Urinary bladder (tissue), 4 donors: ENCODE data around the gene ZNF681. TPM values are rescaled to one million over a fixed set of nuclear protein-coding genes. Genes with fewer than 3 reads are reported as not detected.
A peak's percentile ranks its signal among the peaks of the same experiment; 100 is the strongest.

Source experiments
- DNase-seq: peaks from one replicate; pipeline ENCODE4 v3.0.0-alpha.2; 2015; ENCODE audit errors: extremely low spot score
- H3K27ac ChIP-seq: one replicate; pipeline ENCODE4 v1.5.1; 2013; ENCODE audit warnings: low read depth, mild to moderate bottlenecking, moderate library complexity
- H3K36me3 ChIP-seq: one replicate; pipeline ENCODE4 v1.6.1; 2013; ENCODE audit warnings: mild to moderate bottlenecking, moderate library complexity; ENCODE audit not compliant: insufficient read depth
- H3K4me1 ChIP-seq: one replicate; pipeline ENCODE4 v1.6.1; 2013; ENCODE audit warnings: mild to moderate bottlenecking, moderate library complexity; ENCODE audit not compliant: insufficient read depth
- H3K4me3 ChIP-seq: one replicate; pipeline ENCODE4 v1.5.1; 2013; ENCODE audit warnings: low read depth, low read length
- WGBS: extraction: QIAGEN DNeasy Blood & Tissue Kit; methylation state at CpG from one replicate; pipeline ENCODE4 v1.1.7; 2013; 5-methylcytosine and 5-hydroxymethylcytosine counted together
- polyA plus RNA-seq: library from polyadenylated mRNA; stranded (reverse); fragments of 200-250 nt; gene quantifications from one replicate; pipeline ENCODE4 v1.2.3, GENCODE V29; 2013
- total RNA-seq: library from RNA; depleted of rRNA; stranded (reverse); fragments of >200 nt; gene quantifications from one replicate; pipeline ENCODE4 v1.2.3, GENCODE V29; 2014
- donor health status: healthy with polysubstance abuse.
- donor health status: healthy.

Gene ZNF681
- total RNA-seq (9.7 TPM), polyA plus RNA-seq (0.75 TPM)

DNA sequence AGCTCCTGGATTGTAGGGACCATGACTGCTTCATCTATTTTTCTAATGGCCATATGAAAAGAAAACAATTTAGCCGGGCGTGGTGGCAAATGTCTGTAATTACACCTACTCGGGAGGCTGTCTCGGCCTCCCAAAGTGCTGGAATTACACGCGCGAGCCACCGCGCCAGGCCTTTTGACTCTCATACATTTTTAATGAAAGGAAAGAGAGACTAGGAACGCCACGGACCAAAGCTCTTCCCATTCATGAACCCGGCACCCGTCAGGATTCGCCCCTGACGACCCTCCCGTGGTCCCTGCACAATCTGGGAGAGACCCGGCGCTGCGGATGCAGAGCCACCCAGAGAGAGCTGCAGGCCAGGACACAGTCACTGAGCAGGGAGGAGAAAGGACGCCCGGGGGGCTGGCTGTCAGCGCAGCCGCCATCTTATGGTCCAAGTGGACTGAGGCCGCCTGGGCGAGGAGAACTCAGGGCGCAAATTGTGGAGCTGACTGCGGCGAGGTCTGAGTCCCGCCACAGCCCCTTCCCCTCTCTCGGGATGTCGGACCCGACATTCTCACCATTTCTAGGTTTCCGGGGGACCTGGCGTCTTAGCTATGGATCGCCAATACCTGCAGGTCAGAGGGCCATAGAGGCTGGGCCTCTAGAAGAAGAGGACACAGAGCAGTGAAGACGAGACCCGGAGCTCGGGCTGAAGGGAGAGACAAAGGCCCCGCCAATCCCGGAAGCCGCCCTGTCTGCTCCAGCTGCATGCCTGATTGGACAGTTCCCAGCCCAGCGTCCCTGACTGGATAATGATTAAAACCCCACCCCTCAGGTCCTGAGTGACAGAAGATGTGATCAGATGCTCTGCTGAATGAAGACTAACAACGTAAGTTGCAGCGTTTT is at the start of gene ZNF681:
ZNF681 (minus strand) TSS at position 705 of the 888 bp plus-strand sequence; CDS start at position 563, 142 bp downstream.
- under 1% methylated on average over 44 of the region's 44 CpGs for WGBS
- peak within 1 kb of the TSS; percentile 40 for H3K27ac ChIP-seq

DNA sequence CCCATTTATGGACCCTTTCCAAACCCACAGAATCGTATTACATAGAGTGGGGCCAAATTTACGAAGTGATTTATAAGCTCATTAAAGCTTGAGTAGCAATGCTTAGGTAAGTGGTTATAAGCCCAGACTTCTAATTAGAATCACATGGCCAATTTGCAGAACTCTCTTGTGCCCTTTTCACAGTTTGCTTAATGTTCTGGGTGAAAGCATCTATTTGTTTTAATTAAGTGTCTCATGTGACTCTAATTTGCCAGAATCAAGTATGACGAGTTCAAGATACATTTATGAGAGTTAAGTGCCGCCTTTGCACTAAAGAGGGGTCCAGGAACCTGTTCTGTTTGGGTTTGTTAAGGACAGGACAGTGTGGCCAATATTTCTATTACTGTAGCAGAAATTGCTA is 46.0 kb upstream of the ZNF681 start:
- 52% methylated on average over 4 of the region's 4 CpGs for WGBS
- Histone ChIP-seq H3K36me3 (no peaks in the 10 kb centered on the region), H3K4me1 (no peaks in the 10 kb centered on the region), H3K27ac (no peak overlapping the region), H3K4me3 (no peak overlapping the region)
- DNase-seq = no peak

More for the DNA sequence above, at the start of gene ZNF681:
- Histone ChIP-seq H3K4me1 (no peaks in the 10 kb centered on the region), H3K4me3 (peak within 1 kb of the TSS; percentile 50), H3K36me3 (no peaks in the 10 kb centered on the region)
- peak; percentile 85 for DNase-seq

DNA sequence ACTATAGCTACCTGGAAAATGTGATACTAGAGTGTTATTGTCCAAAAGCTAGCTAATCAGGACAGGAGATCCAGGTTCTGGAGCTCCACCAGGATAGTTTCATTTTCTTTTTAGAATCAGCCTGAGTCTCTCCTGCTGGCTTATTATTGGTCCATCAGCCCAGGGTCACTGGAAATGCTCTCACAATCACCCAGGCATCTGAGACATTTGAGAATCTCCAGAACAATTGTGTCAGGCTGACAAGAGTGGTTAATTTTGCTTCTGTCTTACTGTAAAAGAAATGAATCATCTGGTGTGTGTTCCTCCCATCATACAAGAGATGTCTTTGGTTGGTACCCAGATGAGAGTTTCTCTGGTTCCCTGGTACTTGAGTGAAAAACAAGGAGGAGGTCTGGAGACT is 43.6 kb upstream of the ZNF681 start:
- DNase-seq = no peak
- H3K4me1 ChIP-seq = no peaks in the 10 kb centered on the region
- H3K4me3 ChIP-seq = no peak overlapping the region
- H3K36me3 ChIP-seq = no peaks in the 10 kb centered on the region
- no peak overlapping the region for H3K27ac ChIP-seq

DNA sequence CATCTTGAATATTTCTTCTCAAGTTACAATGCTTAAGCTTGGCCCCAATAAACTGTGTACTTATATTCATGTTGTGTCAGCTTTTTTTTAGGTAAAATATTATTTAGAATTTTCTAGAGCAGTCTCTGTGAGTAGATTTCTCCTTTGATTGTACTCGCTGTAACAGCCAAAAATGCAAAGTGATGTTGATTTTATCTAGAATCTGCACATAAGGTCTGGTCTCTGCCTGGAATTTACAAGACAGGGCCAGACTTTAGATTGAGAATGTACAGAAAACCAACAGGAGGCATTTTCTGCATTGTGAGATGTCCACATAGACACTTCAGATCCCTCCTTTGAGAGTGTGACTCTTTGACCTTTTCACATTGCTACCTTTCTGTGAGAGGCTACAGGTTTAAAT is 43.1 kb upstream of the ZNF681 start:
- H3K36me3 ChIP-seq = no peaks in the 10 kb centered on the region
- H3K4me3 ChIP-seq = no peak overlapping the region
- no peak for DNase-seq
- H3K4me1 ChIP-seq = no peaks in the 10 kb centered on the region
- H3K27ac ChIP-seq = no peak overlapping the region
- whole genome bisulfite sequencing = 59% methylated on average over 1 of the region's 1 CpG

DNA sequence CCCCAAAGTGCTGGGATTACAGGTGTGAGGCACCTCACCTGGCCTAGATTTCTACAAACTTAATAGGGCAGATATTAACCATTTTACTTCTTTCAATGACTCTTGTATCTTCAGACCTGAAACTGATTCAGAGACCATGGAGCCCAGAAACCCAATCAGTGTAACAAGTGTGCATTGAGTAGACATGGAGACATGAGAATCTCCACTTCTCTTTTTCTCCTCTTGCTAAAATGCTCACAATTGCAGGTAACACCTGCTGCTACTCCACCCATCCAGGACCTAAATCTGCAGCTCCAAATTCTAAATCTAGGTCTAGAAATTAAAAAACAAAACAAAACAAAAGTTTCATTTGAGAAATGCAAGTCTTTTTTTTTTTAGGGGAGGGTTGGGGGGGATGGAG is 42.2 kb upstream of the ZNF681 start:
- DNase-seq = no peak
- H3K36me3 ChIP-seq = no peaks in the 10 kb centered on the region
- H3K4me3 ChIP-seq = no peak overlapping the region

DNA sequence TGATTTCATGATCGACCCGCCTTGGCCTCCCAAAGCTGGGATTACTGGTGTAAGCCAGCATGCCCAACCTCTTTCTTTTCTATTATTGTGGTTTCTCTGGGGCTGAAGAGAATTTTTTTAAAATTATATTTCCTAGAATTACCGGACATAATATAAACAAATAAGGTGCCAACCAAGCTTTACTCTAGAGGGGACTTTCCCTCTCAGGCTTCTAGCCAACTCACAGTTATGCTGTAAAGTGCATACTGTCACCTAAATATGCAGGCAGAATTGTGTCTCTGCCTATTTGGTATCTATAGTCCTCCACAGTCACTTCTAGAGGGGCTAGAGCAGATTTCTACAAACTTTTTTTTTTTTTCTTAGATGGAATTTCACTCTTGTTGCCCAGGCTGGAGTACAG is 41.6 kb upstream of the ZNF681 start:
- WGBS = 68% methylated on average over 3 of the region's 3 CpGs
- Histone ChIP-seq H3K4me3 (no peak overlapping the region), H3K27ac (no peak overlapping the region), H3K4me1 (no peaks in the 10 kb centered on the region), H3K36me3 (no peaks in the 10 kb centered on the region)
- DNase-seq = no peak

More for the DNA sequence above, 42.2 kb upstream of the ZNF681 start:
- no peak overlapping the region for H3K27ac ChIP-seq
- no peaks in the 10 kb centered on the region for H3K4me1 ChIP-seq

DNA sequence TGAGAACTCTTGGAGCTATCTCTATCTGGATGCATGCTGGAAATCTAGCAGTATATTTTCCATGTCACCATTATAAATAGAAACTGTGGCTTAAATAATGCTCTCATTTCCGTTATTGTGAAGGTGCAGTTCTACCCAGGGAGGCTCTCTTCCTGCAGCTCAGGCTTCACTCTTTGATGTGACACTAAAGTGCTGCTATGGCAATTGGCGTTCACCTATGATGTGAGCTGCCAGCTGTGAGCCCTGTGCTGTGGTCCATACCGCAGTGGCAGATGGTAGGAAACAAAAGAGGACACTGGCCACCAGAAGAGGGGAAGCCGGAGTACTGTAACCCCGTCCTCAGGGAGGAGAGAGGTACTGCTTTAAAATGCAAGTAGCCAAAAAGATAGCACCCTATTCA is 40.6 kb upstream of the ZNF681 start:
- H3K4me1 ChIP-seq = no peaks in the 10 kb centered on the region
- no peak for DNase-seq
- no peak overlapping the region for H3K27ac ChIP-seq
- WGBS = 50% methylated on average over 3 of the region's 5 CpGs
- H3K4me3 ChIP-seq = no peak overlapping the region
- H3K36me3 ChIP-seq = no peaks in the 10 kb centered on the region

DNA sequence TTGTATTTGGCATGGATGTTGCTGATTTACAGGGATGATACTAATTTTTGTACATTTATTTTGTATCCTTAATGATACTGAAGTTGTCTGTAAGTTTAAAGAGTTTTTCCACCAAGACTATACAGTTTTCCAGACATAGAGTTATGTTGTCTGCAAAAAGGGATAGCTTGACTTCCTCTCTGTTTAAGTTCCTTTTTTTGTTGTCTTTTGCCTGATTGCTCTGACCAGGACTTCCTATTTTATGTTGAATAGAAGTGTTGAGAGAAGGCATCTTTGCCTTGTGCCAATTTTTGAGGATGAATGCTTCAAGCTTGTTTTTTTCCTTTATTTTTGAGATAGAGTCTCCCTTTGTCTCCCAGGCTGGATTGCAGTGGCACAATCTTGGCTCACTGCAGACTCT is 36.8 kb upstream of the ZNF681 start:
- DNase-seq = no peak
- Histone ChIP-seq H3K36me3 (no peaks in the 10 kb centered on the region), H3K27ac (no peak overlapping the region), H3K4me1 (no peaks in the 10 kb centered on the region), H3K4me3 (no peak overlapping the region)

DNA sequence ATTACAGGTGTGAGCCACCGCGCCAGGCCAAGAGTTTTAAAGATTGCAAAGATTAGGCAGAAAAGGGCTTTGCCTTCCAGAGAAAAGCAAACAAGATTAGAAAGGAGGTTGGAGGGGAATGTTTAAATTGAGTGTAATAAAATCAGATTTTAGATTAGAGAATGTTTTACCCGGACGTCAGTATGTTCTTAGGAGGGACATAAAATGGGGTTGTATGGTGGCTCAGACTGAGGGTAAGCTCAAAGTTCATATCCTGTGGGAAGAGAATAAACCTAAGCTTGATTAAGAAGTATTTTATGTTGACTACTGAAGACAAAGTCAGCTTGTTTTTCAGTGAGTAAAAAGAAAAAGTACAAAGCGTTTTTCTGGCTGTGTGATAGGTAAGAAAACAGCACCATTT is 34.1 kb upstream of the ZNF681 start:
- H3K4me3 ChIP-seq = no peak overlapping the region
- whole genome bisulfite sequencing = 73% methylated on average over 5 of the region's 5 CpGs
- no peaks in the 10 kb centered on the region for H3K36me3 ChIP-seq
- H3K27ac ChIP-seq = no peak overlapping the region
- no peaks in the 10 kb centered on the region for H3K4me1 ChIP-seq
- no peak for DNase-seq

DNA sequence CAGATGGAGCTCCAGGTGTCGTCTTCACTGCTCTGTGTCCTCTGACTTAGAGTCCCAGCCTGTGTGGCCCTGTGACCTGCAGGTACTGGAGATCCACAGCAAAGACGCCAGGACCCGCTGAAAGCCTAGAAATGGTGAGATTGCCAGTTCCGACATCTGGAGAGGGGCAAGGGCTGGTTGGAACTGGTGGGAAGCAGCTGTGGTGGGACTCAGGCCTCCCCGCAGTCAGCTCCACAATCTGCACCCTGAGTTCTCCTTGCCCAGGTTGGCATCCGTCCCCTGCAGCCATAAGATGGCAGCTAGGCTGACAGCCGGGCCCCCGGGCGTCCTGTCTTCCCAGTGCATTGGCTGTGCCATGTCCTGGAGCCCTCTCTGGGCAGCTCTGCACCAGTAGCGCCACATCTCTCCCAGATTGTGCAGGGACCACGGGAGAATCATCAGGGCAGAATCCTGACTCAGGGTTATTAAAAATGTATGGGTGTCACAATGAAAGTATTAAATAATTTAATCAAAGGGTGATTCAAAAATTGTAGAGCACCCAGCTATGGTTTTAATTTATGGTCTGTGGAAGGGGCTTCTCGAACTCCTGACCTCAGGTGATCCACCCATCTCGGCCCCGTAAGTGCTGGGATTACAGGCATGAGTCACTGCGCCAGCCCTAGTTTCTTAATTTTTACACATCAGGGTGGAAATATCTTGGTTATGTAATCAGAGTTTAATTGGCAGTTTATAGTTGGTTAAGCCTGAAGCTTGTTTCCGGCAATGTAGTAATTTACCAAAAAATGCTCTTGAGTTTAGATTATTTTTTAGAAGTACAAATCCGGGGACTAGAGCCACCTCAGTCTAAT is 32.2 kb upstream of the ZNF681 start:
- no peak for DNase-seq
- H3K27ac ChIP-seq = no peak overlapping the region
- H3K36me3 ChIP-seq = no peaks in the 10 kb centered on the region
- H3K4me3 ChIP-seq = no peak overlapping the region
- 81% methylated on average over 17 of the region's 17 CpGs for WGBS
- H3K4me1 ChIP-seq = no peaks in the 10 kb centered on the region

DNA sequence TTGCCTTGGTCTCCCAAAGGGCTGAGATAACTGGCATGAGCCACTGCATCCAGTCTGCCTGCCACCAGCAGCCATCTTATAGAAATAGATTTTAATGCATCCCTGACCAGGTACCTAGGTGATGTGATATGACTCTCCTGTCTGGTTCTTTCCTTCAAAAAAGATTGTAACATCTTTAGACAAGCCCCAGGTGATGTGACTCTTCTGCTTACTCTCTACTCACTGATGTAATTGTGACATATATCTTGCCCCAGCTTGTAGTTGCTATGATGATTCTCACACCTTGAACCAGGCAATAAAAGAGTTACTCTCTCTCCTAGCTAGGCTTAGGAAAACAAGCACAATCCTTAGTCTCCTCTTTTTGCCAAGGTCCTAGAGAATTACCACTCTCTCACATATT is 30.6 kb upstream of the ZNF681 start:
- Histone ChIP-seq H3K27ac (no peak overlapping the region), H3K4me1 (no peaks in the 10 kb centered on the region), H3K36me3 (no peaks in the 10 kb centered on the region), H3K4me3 (no peak overlapping the region)
- DNase-seq = no peak

DNA sequence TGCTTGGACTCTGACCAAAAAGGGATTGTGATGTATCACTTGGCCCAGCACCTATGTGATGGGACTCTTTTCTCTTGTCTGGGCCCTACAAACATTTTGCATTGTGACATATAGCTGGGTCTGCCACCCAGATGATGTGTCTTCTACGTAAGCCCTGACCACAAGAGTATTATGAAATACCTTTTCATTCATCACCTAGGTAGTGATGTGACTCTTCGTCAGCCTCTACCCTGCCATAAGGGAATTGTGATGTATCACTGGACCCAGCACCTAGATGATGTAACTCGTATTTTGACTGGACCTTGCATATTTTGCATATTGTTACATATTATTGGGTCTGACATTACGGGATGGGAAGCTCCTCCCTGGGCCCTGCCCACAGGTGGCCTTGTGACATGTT is 29.7 kb upstream of the ZNF681 start:
- H3K27ac ChIP-seq = no peak overlapping the region
- H3K4me3 ChIP-seq = no peak overlapping the region
- no peaks in the 10 kb centered on the region for H3K36me3 ChIP-seq
- no peaks in the 10 kb centered on the region for H3K4me1 ChIP-seq
- no peak for DNase-seq
- WGBS = 99% methylated on average over 4 of the region's 4 CpGs

DNA sequence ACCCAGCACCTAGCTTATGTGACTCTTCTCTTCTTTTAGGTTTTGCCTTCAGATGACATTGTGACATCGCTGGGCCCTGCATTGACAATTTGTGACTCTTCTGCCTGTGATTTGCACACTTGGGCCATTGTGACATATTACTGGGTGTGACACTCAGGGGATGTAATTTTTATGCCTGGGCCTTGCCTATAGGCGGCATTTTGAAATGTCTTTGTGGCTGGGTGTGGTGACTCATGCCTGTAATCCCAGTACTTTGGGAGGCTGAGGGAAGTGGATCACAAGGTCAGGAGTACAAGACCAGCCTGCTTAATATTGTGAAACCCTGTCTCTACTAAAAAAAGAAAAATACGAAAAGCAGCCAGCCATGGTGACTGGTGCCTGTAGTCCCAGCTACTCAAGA is 28.4 kb upstream of the ZNF681 start:
- no peaks in the 10 kb centered on the region for H3K36me3 ChIP-seq
- WGBS = 90% methylated on average over 3 of the region's 3 CpGs
- H3K4me3 ChIP-seq = no peak overlapping the region
- no peak overlapping the region for H3K27ac ChIP-seq
- DNase-seq = no peak
- H3K4me1 ChIP-seq = no peaks in the 10 kb centered on the region

DNA sequence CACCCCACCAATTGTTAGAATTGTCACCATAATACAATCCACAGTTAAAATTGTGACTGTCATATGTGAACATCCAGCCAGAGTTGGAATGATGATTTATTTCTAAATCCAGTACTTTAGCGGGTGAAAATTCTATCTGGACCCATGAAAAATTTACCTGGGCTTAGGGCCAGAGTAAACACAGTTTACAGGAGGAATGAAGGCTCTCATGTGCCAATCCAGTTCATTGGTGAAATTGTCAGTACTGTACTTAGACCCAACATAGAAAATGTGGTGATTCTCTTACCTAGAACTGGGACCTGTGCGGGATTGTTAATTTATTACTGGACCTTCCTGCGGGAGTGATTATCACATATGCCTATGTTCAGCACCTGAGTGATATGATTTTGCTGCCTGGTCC is 27.3 kb upstream of the ZNF681 start:
- Histone ChIP-seq H3K36me3 (no peaks in the 10 kb centered on the region), H3K4me1 (no peaks in the 10 kb centered on the region), H3K27ac (no peak overlapping the region), H3K4me3 (no peak overlapping the region)
- 85% methylated on average over 3 of the region's 3 CpGs for WGBS
- no peak for DNase-seq
